KOPT-K1 (cell line): Measurements from ENCODE around the gene LIPT2.

Experiments used
- H3K27ac ChIP-seq: fragments of 200-600 bp; sonication (generic); 2 replicates; pipeline ENCODE4 v1.5.1; 2016; ENCODE audit warnings: antibody characterized with exemption, mild to moderate bottlenecking, low read depth, low read length; ENCODE audit not compliant: poor library complexity, severe bottlenecking
- H3K36me3 ChIP-seq: fragments of 200-600 bp; sonication (generic); 2 replicates; pipeline ENCODE4 v1.5.1; 2017; ENCODE audit warnings: antibody characterized with exemption, mild to moderate bottlenecking, low read length, moderate library complexity; ENCODE audit not compliant: insufficient read depth
- H3K9me3 ChIP-seq: fragments of 200-600 bp; sonication (generic); 2 replicates; pipeline ENCODE4 v1.5.1; 2017; ENCODE audit warnings: antibody characterized with exemption, low read length, mild to moderate bottlenecking; ENCODE audit not compliant: insufficient read depth, poor library complexity, severe bottlenecking

Gene LIPT2

DNA sequence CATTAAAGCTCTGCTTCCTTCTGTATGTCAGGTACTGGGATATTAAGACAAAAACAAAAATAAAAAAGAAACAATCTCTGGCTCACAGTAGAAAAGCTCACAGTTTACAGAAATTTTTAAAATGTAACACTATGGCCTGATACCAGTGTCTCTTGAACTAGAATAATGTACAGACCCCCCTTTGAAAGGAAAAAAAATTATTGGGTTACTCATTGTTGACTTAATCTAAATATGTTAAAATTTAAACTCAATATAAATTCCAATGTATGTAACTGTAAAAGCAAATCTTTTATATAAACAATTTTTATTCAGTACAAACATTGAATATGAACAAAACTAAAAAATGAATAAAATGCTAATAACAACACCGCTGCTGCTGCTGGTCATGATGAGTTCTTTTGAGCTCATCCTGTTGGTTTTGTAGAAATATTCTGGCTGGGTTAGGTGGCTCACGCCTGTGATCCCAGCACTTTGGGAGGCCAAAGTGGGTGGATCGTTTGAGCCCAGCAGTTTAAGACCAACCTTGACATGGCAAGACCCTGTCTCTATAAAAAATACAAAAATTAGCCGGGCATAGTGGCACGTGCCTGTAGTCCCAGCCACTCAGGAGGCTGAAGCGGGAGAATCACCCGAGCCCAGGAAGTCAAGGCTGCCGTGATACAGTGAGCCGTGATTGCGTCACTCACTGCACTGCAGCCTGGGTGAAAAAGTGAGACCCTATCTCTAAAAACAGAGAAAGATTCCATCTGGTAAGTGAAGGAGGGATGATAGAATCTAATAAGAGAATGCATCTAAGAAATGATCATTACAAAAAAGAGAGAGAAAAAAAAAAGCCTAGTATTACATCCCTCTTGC lies 14.4 kb downstream of the LIPT2 start:
- Histone ChIP-seq H3K9me3 (no peaks in the 10 kb centered on the region), H3K27ac (no peak overlapping the region), H3K36me3 (no peaks in the 10 kb centered on the region)

DNA sequence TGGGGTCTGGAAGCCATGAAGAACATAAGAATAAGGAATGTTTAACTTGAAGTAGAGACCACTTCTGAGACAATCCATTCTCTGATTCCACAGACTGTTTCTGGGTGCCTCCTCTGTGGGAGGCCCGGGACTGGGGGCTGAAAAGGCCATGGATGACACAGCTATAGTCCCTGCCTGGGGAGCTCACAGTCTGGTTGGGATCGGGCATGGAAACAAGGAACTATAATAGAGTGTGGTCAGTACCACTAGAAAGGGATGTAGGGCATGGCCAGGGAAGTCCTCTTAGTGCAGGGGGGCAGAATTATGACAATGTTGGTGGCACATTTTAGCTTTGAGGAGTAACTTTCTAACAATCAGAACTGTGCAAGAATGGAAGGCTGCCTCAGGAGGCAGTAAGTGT lies 17.0 kb downstream of the LIPT2 start:
- no peaks in the 10 kb centered on the region for H3K36me3 ChIP-seq
- H3K27ac ChIP-seq = no peak overlapping the region
- H3K9me3 ChIP-seq = no peaks in the 10 kb centered on the region

DNA sequence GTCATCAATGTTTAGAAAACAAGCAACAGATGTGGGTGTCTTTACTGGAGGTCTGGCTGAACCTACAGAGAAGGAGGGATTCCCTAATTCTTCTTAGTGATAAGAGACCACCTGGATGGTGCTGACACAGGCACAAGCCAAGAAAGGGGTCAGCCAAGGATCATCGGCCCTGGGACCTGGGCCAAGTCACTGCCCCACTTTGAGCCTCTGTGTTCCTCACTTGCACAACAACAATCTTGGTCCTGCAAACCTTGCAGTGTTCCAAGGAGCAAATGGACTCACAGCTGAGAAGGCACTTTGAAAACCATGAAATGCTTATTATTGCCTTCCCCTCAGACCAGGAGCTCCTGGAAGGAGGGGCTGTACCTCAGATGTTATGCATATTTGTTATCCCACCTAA lies 19.2 kb downstream of the LIPT2 start:
- Histone ChIP-seq H3K9me3 (no peaks in the 10 kb centered on the region), H3K27ac (no peak overlapping the region)

GRCh38 chr11:74473382-74474173 lies 19.9 kb downstream of the LIPT2 start:
- no peaks in the 10 kb centered on the region for H3K36me3 ChIP-seq
- H3K9me3 ChIP-seq = no peaks in the 10 kb centered on the region
- no peak overlapping the region for H3K27ac ChIP-seq

More for the DNA sequence above, 19.2 kb downstream of the LIPT2 start:
- no peaks in the 10 kb centered on the region for H3K36me3 ChIP-seq

DNA sequence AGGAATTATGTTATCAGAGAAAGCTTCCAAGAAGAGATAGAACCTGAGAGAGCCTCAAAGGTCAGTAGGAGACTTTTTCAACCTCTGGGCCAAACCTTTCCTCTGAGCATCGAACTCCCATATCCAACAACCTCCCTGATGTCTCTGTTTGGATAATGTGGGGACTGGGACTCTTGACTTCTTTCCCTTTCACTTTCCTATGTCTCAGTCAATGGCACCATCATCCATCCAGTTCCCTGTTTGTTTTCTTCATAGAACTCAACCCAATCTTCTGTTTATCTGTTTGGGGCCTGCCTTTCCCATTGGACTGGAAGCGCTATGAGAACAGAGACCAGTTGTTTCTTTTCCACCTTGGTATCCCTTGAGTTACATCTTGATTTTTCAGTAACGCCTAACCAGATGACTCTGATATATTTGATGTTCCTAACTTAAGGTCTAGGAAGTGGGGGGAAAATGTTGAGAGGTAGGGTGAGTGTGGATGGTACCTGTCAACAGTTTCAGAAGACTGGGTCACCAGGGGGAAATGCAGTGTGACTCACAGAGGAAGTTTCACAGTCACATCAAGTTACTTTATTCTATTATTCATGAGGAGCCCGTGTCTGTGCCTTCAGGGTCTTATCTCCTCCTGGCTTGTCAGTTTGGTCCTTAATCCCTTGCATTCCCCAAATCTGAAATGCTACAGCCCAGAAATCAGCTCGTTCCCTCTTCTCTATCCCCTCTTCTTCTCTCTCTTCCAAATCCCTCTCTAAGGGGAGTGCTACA lies 21.7 kb downstream of the LIPT2 start:
- H3K27ac ChIP-seq = no peak overlapping the region
- H3K9me3 ChIP-seq = no peaks in the 10 kb centered on the region
- no peaks in the 10 kb centered on the region for H3K36me3 ChIP-seq

DNA sequence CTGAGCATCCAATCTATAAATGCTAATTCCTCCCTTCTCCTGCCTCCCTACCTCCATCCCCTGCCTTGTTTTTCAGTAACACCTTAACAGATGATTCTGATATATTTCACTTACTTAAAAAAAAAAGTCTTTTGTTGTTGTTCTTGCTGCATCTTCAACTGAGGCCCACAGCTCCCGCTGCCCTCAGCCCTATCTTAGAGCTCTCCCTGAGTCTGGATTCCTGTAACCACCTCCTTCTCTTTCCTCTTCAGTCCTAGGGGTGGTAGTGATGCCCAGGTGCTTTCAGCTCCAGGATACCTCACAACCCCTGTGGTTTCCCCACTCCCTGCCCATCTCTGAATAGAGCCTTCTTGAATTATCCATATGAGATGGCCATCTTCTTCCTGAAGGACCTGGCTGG lies 22.5 kb downstream of the LIPT2 start:
- Histone ChIP-seq H3K27ac (no peak overlapping the region), H3K36me3 (no peaks in the 10 kb centered on the region), H3K9me3 (no peaks in the 10 kb centered on the region)

GRCh38 chr11:74470526-74470925 lies 23.0 kb downstream of the LIPT2 start:
- Histone ChIP-seq H3K9me3 (no peaks in the 10 kb centered on the region), H3K27ac (no peak overlapping the region), H3K36me3 (no peaks in the 10 kb centered on the region)

- H3K9me3 ChIP-seq = no peaks in the 10 kb centered on the region
- H3K36me3 ChIP-seq = no peaks in the 10 kb centered on the region
- no peak overlapping the region for H3K27ac ChIP-seq
These were observed 24.6 kb downstream of the LIPT2 start for GRCh38 chr11:74468936-74469335.

DNA sequence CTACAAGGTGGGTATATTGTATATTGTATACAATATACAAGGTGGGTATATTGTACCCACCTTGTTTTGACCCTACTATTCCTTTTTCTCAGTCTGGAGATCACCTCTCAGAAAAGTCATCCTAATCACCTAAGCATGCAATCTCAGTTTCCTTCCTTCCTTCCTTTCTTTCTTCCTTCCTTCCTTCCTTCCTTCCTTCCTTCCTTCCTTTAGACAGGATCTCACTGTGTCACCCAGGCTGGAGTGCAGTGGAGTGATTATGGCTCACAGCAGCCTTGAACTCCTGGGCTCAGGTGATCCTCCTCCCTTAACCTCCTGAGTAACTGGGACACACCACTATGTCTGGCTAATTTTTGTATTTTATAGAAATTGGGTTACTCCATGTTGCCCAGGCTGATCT lies 25.0 kb downstream of the LIPT2 start:
- H3K36me3 ChIP-seq = no peaks in the 10 kb centered on the region
- no peaks in the 10 kb centered on the region for H3K9me3 ChIP-seq
- H3K27ac ChIP-seq = no peak overlapping the region

GRCh38 chr11:74468058-74468457 lies 25.5 kb downstream of the LIPT2 start:
- H3K36me3 ChIP-seq = no peaks in the 10 kb centered on the region
- no peak overlapping the region for H3K27ac ChIP-seq
- H3K9me3 ChIP-seq = no peaks in the 10 kb centered on the region

DNA sequence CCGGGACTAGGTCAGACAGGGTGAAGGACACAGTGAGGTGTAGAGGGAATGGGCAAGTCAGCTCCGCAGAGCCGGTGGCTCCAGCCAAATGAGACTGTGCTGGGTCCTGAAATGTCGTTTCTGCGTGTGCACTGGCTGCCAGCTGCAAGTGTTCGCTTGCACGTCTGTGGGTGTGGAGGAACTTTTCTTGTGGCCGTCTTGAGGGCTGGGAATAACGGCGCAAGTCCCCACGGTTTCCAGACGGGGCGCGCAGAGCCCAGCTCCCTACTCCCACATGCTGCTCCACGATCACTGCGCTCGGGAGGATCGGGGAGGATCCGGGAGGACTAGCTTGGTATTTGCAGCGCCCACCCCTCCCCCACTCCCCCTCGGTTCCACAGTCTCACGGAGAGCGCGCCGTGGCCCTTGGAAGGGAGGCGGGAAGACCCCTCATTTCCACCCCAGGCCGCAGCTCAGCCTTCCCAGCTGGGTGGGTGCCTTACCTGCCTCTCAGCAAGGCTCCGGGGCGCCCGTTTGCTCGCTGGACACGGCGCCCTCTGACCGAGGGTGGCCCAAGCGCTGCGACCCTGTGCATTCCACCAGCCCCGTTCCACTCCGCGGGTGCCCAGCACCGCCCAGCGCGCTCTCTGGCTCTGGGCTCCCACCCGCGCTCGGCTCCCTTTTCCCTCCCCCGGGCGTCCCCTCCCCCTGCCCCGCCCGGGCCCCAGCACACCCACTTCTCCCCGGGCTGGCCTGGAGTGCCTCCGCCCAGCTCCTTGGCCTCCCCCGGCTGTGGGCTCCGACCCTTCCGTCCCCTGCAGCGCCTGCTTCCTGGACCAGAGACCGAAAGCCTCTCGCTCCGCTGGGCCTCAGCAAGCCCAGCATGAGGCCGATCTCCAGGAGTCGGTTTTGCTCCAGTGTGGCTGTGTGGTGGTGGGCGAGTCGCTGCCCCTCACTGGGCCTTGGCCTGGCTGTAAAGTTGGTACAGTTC lies 26.3 kb downstream of the LIPT2 start, which contains the start of gene KCNE3:
TSS of gene KCNE3 (minus strand) at position 634 of the 970 bp plus-strand sequence. CDS start 9,986 bp downstream, outside the sequence.
- no peaks in the 10 kb centered on the region for H3K9me3 ChIP-seq
- no peak within 1 kb of the TSS for H3K27ac ChIP-seq
- no peaks in the 10 kb centered on the region for H3K36me3 ChIP-seq

DNA sequence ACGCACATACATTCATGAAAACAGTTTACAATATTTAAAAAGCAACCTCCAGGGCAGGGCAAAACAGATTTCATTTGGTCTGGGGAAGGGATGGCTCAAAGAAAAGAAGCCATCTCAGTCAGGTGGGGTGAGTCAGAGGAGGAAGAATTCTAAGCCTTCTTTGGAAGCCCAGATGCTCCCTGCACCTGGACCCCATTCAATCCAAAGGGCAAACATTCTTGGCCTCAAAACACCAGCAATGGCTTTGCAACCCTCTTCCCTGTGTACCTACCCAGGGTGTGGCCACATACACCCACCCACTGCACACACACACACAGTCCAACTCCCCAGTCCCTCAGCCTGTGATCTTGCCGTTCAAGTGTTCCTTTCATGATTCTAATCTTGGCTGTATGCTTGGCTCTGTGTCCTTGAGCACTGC lies 28.2 kb downstream of the LIPT2 start:
- Histone ChIP-seq H3K27ac (no peak overlapping the region), H3K36me3 (no peaks in the 10 kb centered on the region), H3K9me3 (no peaks in the 10 kb centered on the region)

- no peaks in the 10 kb centered on the region for H3K9me3 ChIP-seq
- H3K27ac ChIP-seq = no peak overlapping the region
- H3K36me3 ChIP-seq = no peaks in the 10 kb centered on the region
These were observed 28.8 kb downstream of the LIPT2 start for GRCh38 chr11:74464746-74465145.

DNA sequence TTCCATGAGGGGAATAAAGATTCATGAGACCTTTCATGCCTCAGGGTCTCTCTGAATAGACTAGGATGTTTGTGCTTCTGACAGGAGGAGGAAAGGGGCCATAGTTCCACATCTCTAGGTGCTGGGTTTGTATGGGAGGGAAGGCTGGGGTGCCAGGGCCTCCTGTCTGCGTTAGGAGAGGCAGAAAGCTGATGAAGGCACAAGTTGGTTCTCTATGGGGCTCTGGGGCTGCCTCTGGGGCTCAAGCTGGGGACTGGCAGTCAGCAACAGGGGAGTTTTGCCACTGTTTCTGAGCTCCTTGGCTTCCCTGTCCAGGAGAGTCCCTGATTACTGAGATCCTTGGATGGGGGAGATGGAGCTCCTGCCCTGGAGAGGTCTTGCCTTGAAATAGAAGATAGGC lies 30.3 kb downstream of the LIPT2 start:
- H3K27ac ChIP-seq = no peak overlapping the region
- H3K36me3 ChIP-seq = no peaks in the 10 kb centered on the region
- H3K9me3 ChIP-seq = no peaks in the 10 kb centered on the region
